Heart left ventricle (tissue), 13 donors: Measurements from ENCODE around the gene ING1.

Experiments
- POLR2A ChIP-seq, 2 donors: fragments of 450-650 bp; IDR thresholded peaks; one replicate each; pipeline ENCODE4 v1.6.1; 2017; ENCODE audit warnings: antibody characterized with exemption in 2 of 2, mild to moderate bottlenecking in 2 of 2, moderate library complexity in 2 of 2
- TF ChIP-seq, protein P1 (sequence below), 12 donors: fragments of 200-600 bp; sonication (generic) in 4 of 12; IDR thresholded peaks; one replicate each; pipeline versions ENCODE4 v1.5.0 to v1.8.0; 2018 to 2022; ENCODE audit warnings: antibody characterized with exemption in 12 of 12, mild to moderate bottlenecking in 5 of 12
- donor health status: ischemic (EF 13 %, LVEDD 7.1; RV severe dilation, severe dysfunction).
- donor health status: DM: no; HTN: yes; CAD: no.
- donor health status: DM: no; HTN: no; CAD: no.
- donor health status: ischemic (EF 25% LVEDD 6.9; RV normal size, moderate dysfunction).
- donor health status: ischemic (EF 25% LVEDD 5.7; RV mildly dilated, moderate dysfunction).
- donor health status: ischemic (EF 35%, LVEDD 5.7; RV mildly dilated, moderate dysfunction).
- donor health status: nonischemic (EF 11% LVEDD 7.7; RV severe dilation, severe dysfunction).
- donor health status: DM: yes; HTN: yes; CAD: no.
- donor health status: PGD.
- donor health status: ischemic (EF 29% LVEDD 5.4; RV normal size, mild dysfunction).
- donor health status: nonischemic (EF 23%, LVEDD 6.1; RV moderate dilation, normal function).

DNA sequence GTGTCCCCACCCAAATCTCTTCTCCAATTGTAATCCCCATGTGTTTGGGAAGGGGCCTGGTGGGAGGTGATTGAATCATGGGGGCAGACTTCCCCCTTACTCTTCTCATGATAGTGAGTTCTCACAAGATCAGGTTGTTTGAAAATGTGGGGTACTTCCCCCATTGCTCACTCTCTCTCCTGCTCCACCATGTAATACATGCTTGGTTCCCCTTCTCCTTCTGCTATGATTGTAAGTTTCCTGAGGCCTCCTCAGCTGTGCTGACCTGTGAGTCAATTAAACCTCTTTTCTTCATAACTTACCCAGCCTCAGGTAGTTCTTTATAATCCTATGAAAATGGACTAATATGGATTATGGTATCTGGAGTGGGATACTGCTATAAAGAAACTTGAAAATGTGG, 24.1 kb downstream of the ING1 start:
- TF ChIP-seq, protein P1, sequence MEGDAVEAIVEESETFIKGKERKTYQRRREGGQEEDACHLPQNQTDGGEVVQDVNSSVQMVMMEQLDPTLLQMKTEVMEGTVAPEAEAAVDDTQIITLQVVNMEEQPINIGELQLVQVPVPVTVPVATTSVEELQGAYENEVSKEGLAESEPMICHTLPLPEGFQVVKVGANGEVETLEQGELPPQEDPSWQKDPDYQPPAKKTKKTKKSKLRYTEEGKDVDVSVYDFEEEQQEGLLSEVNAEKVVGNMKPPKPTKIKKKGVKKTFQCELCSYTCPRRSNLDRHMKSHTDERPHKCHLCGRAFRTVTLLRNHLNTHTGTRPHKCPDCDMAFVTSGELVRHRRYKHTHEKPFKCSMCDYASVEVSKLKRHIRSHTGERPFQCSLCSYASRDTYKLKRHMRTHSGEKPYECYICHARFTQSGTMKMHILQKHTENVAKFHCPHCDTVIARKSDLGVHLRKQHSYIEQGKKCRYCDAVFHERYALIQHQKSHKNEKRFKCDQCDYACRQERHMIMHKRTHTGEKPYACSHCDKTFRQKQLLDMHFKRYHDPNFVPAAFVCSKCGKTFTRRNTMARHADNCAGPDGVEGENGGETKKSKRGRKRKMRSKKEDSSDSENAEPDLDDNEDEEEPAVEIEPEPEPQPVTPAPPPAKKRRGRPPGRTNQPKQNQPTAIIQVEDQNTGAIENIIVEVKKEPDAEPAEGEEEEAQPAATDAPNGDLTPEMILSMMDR (IDR thresholded peaks at IDR 0.05) = no peak
- no peak for TF ChIP-seq POLR2A (IDR thresholded peaks at IDR 0.05)
